Neural progenitor cell (in vitro differentiated cells): ENCODE measurements around the gene BRCC3. TPM values are rescaled to one million over a fixed set of nuclear protein-coding genes. Genes with fewer than 3 reads are reported as not detected.

Experiments used
- DNase-seq: peaks from one replicate; pipeline ENCODE4 v3.0.0-alpha.2; 2016; ENCODE audit warnings: low spot score
- H2AFZ ChIP-seq: fragments of 200-600 bp; sonication (generic); replicated peaks from 2 replicates; pipeline ENCODE4 v1.6.1; 2016; ENCODE audit warnings: antibody characterized with exemption
- H3F3A ChIP-seq: fragments of 200-600 bp; sonication (generic); 2 replicates; pipeline ENCODE4 v1.6.1; 2016; ENCODE audit warnings: antibody characterized with exemption, low read depth
- H3K27ac ChIP-seq: fragments of 200-600 bp; sonication (generic); 2 replicates; pipeline ENCODE4 v1.5.1; 2016; ENCODE audit warnings: mild to moderate bottlenecking
- H3K27me3 ChIP-seq: fragments of 200-600 bp; sonication (generic); 2 replicates; pipeline ENCODE4 v1.6.1; 2016; ENCODE audit warnings: mild to moderate bottlenecking, moderate library complexity
- H3K36me3 ChIP-seq: fragments of 200-600 bp; sonication (generic); 2 replicates; pipeline ENCODE4 v1.5.1; 2016
- H3K4me1 ChIP-seq: fragments of 200-600 bp; sonication (generic); 2 replicates; pipeline ENCODE4 v1.6.1; 2016; ENCODE audit warnings: mixed run types
- H3K4me2 ChIP-seq: fragments of 200-600 bp; sonication (generic); 2 replicates; pipeline ENCODE4 v1.6.1; 2016
- H3K4me3 ChIP-seq: fragments of 200-600 bp; sonication (generic); 2 replicates; pipeline ENCODE4 v1.5.1; 2016
- H3K79me2 ChIP-seq: fragments of 200-600 bp; sonication (generic); 2 replicates; pipeline ENCODE4 v1.6.1; 2016; ENCODE audit warnings: low read depth
- H3K9ac ChIP-seq: fragments of 200-600 bp; sonication (generic); 2 replicates; pipeline ENCODE4 v1.6.1; 2016
- H3K9me3 ChIP-seq: fragments of 200-600 bp; sonication (generic); 2 replicates; pipeline ENCODE4 v1.5.1; 2016; ENCODE audit warnings: low read depth
- H4K20me1 ChIP-seq: fragments of 200-600 bp; sonication (generic); 2 replicates; pipeline ENCODE4 v1.6.1; 2016; ENCODE audit warnings: low read depth
- H3K27ac Mint-ChIP-seq: 3 replicates; pipeline ENCODE4 v1.8.0; 2021; ENCODE audit warnings: mixed read lengths
- H3K27me3 Mint-ChIP-seq: 2 replicates; pipeline ENCODE4 v1.8.0; 2022; ENCODE audit warnings: low read depth, mild to moderate bottlenecking, inconsistent platforms, moderate library complexity, mixed read lengths; ENCODE audit not compliant: insufficient read depth
- H3K36me3 Mint-ChIP-seq: 3 replicates; pipeline ENCODE4 v1.8.0; 2021; ENCODE audit warnings: mixed read lengths
- H3K4me1 Mint-ChIP-seq: 3 replicates; pipeline ENCODE4 v1.8.0; 2021; ENCODE audit warnings: mixed read lengths
- H3K4me3 Mint-ChIP-seq: 3 replicates; pipeline ENCODE4 v1.8.0; 2021; ENCODE audit warnings: mild to moderate bottlenecking, moderate library complexity, mixed read lengths
- H3K9me3 Mint-ChIP-seq: 3 replicates; pipeline ENCODE4 v1.8.0; 2020; ENCODE audit warnings: mixed read lengths
- EZH2 ChIP-seq: fragments of 200-600 bp; sonication (generic); IDR thresholded peaks from 2 replicates; pipeline ENCODE4 v1.6.1; 2017; ENCODE audit warnings: antibody characterized with exemption, mild to moderate bottlenecking, moderate library complexity
- EZH2phosphoT487 ChIP-seq: fragments of 200-600 bp; sonication (generic); IDR thresholded peaks from 2 replicates; pipeline ENCODE4 v1.6.1; 2017; ENCODE audit warnings: antibody characterized with exemption
- total RNA-seq: library from RNA; depleted of rRNA; stranded (reverse); fragments of >200 nt; gene quantifications from 2 replicates; pipeline ENCODE4 v1.2.3, GENCODE V29; 2015; ENCODE audit warnings: low replicate concordance
- TF ChIP-seq, protein P1 (sequence below): fragments of 200-600 bp; sonication (generic); IDR thresholded peaks from 2 replicates; pipeline ENCODE4 v1.5.1; 2017; ENCODE audit warnings: antibody characterized with exemption, mild to moderate bottlenecking

BRCC3 gene
- total RNA-seq, 1 donor from 2014 or later, result 18.9 TPM

DNA sequence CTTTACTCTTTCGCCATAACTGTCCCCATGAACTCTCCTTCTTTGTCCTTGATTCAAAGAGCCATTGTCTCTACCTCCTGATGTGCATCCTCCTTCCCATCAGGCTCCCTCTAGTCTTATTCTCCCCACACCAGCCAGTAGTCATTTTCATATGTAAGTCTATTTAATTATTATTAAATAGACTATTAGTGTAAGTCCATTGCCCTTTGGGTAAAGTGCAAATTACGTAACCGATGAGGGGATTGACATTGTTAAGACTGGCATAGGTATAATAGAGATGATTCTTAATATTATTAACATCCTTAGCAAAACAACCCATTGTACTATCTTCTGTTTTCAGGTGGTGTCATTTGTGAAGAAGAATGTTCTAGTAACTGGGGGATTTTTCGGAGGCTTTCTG lies 17.1 kb upstream of the BRCC3 start:
- DNase-seq, result no peak
- Mint-ChIP-seq H3K36me3 (peaks cover 2% of the 10 kb centered on the region), H3K9me3 (peaks cover 4% of the 10 kb centered on the region)

GRCh38 chrX:155055494-155055893 lies 15.8 kb upstream of the BRCC3 start:
- Mint-ChIP-seq H3K36me3 (peaks cover 2% of the 10 kb centered on the region), H3K4me1 (no peaks in the 10 kb centered on the region), H3K27ac (no peak overlapping the region), H3K27me3 (peaks cover 2% of the 10 kb centered on the region), H3K4me3 (no peak overlapping the region), H3K9me3 (peaks cover 4% of the 10 kb centered on the region)
- Histone ChIP-seq H3K4me2 (no peak overlapping the region), H3K27ac (no peak overlapping the region), H3K9ac (no peak overlapping the region), H3F3A (no peaks in the 10 kb centered on the region), H3K4me3 (no peak overlapping the region), H3K27me3 (no peaks in the 10 kb centered on the region), H3K36me3 (no peaks in the 10 kb centered on the region), H3K9me3 (no peaks in the 10 kb centered on the region), H3K79me2 (no peaks in the 10 kb centered on the region), H4K20me1 (no peaks in the 10 kb centered on the region), H3K4me1 (no peaks in the 10 kb centered on the region), H2AFZ (no peak overlapping the region)
- no peak for DNase-seq
- TF ChIP-seq EZH2phosphoT487, result no peak
- TF ChIP-seq EZH2, result no peak
- TF ChIP-seq, protein P1, sequence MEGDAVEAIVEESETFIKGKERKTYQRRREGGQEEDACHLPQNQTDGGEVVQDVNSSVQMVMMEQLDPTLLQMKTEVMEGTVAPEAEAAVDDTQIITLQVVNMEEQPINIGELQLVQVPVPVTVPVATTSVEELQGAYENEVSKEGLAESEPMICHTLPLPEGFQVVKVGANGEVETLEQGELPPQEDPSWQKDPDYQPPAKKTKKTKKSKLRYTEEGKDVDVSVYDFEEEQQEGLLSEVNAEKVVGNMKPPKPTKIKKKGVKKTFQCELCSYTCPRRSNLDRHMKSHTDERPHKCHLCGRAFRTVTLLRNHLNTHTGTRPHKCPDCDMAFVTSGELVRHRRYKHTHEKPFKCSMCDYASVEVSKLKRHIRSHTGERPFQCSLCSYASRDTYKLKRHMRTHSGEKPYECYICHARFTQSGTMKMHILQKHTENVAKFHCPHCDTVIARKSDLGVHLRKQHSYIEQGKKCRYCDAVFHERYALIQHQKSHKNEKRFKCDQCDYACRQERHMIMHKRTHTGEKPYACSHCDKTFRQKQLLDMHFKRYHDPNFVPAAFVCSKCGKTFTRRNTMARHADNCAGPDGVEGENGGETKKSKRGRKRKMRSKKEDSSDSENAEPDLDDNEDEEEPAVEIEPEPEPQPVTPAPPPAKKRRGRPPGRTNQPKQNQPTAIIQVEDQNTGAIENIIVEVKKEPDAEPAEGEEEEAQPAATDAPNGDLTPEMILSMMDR, result no peak

More for the DNA sequence above, 17.1 kb upstream of the BRCC3 start:
- no peaks in the 10 kb centered on the region for H3K9me3 ChIP-seq
- no peak for TF ChIP-seq EZH2
- no peaks in the 10 kb centered on the region for H3K4me1 ChIP-seq
- no peaks in the 10 kb centered on the region for H3K27me3 ChIP-seq
- no peak overlapping the region for H3K4me3 ChIP-seq
- Mint-ChIP-seq H3K27me3 (peaks cover 2% of the 10 kb centered on the region), H3K4me3 (no peak overlapping the region), H3K4me1 (no peaks in the 10 kb centered on the region), H3K27ac (no peak overlapping the region)
- H3K36me3 ChIP-seq, result no peaks in the 10 kb centered on the region
- H3K9ac ChIP-seq, result no peak overlapping the region
- no peak overlapping the region for H2AFZ ChIP-seq
- no peak overlapping the region for H3K4me2 ChIP-seq
- no peaks in the 10 kb centered on the region for H3K79me2 ChIP-seq
- no peaks in the 10 kb centered on the region for H4K20me1 ChIP-seq
- H3F3A ChIP-seq, result no peaks in the 10 kb centered on the region
- H3K27ac ChIP-seq, result no peak overlapping the region

GRCh38 chrX:155056471-155056870 lies 14.8 kb upstream of the BRCC3 start:
- Mint-ChIP-seq H3K27me3 (peaks cover 2% of the 10 kb centered on the region), H3K9me3 (peaks cover 4% of the 10 kb centered on the region), H3K27ac (no peak overlapping the region), H3K4me1 (no peaks in the 10 kb centered on the region), H3K36me3 (peaks cover 1% of the 10 kb centered on the region), H3K4me3 (no peak overlapping the region)
- Histone ChIP-seq H2AFZ (no peak overlapping the region), H3K79me2 (no peaks in the 10 kb centered on the region), H3K9ac (no peak overlapping the region), H3K27ac (no peak overlapping the region), H3K36me3 (no peaks in the 10 kb centered on the region), H3K4me3 (no peak overlapping the region), H4K20me1 (no peaks in the 10 kb centered on the region), H3K4me1 (no peaks in the 10 kb centered on the region), H3K27me3 (no peaks in the 10 kb centered on the region), H3K4me2 (no peak overlapping the region), H3F3A (no peaks in the 10 kb centered on the region), H3K9me3 (no peaks in the 10 kb centered on the region)
- TF ChIP-seq EZH2 (no peak), EZH2phosphoT487 (no peak)
- TF ChIP-seq, protein P1, result no peak
- DNase-seq, result no peak

DNA sequence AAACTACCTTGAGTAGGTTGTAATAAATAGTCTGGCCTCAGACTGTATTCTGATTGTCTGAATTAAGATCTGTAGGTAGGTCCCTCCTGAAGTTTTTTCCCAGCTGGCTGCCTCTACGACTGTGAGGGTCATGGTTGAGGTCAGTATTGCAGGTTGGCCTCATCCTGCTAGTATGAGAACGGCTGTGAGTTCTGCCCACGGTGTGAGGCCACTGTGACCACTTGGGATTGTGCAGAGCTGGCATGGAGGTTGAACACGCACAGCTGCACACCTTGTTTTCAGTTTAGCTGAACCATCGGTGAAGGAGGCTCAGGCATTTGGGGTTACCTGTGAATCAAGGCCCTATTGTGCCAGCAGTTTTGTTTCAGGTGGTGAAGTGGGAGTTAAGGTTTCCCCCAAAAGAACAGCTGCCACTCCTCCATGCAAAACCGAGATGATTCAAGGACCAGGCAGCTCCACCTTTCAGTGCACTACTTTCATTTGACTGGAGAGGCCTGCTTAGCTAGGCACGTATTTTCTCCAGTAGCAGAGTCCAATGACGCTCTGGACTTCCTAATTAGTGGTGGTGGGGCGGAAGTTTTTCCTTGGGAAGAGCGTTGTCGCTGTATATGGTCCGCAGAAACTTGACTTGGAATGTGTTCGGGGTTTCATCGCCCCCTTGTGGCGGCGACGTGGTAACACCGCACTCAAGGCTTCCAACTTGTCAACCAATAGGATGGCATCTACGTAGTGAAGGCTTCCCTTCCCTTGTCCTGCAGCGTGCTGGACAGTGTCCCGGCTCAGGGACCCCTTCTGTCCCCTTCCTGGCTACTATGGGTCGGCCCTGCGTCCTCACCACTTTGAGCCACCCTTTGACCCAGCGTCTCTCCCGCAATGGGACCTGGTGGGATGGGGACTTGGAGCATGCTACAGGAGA lies 14.2 kb upstream of the BRCC3 start:
- no peak overlapping the region for H3K4me3 ChIP-seq
- H2AFZ ChIP-seq, result no peak overlapping the region

More for the DNA sequence above, 14.2 kb upstream of the BRCC3 start:
- Mint-ChIP-seq H3K36me3 (no peaks in the 10 kb centered on the region), H3K4me1 (no peaks in the 10 kb centered on the region), H3K9me3 (peaks cover 4% of the 10 kb centered on the region), H3K27me3 (no peaks in the 10 kb centered on the region), H3K27ac (no peak overlapping the region), H3K4me3 (no peak overlapping the region)
- Histone ChIP-seq H3K9ac (no peak overlapping the region), H3K9me3 (no peaks in the 10 kb centered on the region), H3K4me1 (no peaks in the 10 kb centered on the region), H3K79me2 (no peaks in the 10 kb centered on the region), H3K4me2 (peak overlapping the region; percentile 59), H3K36me3 (no peaks in the 10 kb centered on the region), H3K27ac (no peak overlapping the region), H4K20me1 (no peaks in the 10 kb centered on the region), H3F3A (no peaks in the 10 kb centered on the region), H3K27me3 (no peaks in the 10 kb centered on the region)
- DNase-seq, result peak; percentile 74
- TF ChIP-seq EZH2, result no peak
- TF ChIP-seq, protein P1, result peak; percentile 72
